ENCODE results near the gene SLC19A1. TPM values are rescaled to one million over a fixed set of nuclear protein-coding genes. Genes with fewer than 3 reads are reported as not detected.

Gene SLC19A1
- total and polyA plus RNA-seq, 3 experiments from 2014 or later, result 7.0 to 66.8 (median 55.7) TPM

GRCh38 chr21:45491623-45492022 is 50.6 kb downstream of the SLC19A1 start:
- Histone ChIP-seq H3K27me3 (ENCODE audit: insufficient read depth, low read length, poor library complexity, severe bottlenecking) (no peaks in the 10 kb centered on the region), H3K27ac (ENCODE audit: low read depth, low read length) (no peak overlapping the region), H3K4me3 (ENCODE audit: low read length) (no peak overlapping the region), H3K36me3 (ENCODE audit: insufficient read depth, low read length) (no peaks in the 10 kb centered on the region), H3K4me1 (ENCODE audit: insufficient read depth, low read length) (peaks cover 4% of the 10 kb centered on the region), H3K9me3 (ENCODE audit: low read length) (no peaks in the 10 kb centered on the region)
- no peak overlapping the region for H3K27ac Mint-ChIP-seq
- H3K4me3 Mint-ChIP-seq, result no peak overlapping the region
- H3K27me3 Mint-ChIP-seq, result no peaks in the 10 kb centered on the region
- H3K4me1 Mint-ChIP-seq, result peaks cover 0 to 3% (median 0%) of the 10 kb centered on the region in 3 donors
- no peaks in the 10 kb centered on the region for H3K9me3 Mint-ChIP-seq
- DNase-seq, result no peak
- ChIA-PET CTCF (no interaction called here), POLR2A (no interaction called here)
- H3K36me3 Mint-ChIP-seq, result no peaks in the 10 kb centered on the region

DNA sequence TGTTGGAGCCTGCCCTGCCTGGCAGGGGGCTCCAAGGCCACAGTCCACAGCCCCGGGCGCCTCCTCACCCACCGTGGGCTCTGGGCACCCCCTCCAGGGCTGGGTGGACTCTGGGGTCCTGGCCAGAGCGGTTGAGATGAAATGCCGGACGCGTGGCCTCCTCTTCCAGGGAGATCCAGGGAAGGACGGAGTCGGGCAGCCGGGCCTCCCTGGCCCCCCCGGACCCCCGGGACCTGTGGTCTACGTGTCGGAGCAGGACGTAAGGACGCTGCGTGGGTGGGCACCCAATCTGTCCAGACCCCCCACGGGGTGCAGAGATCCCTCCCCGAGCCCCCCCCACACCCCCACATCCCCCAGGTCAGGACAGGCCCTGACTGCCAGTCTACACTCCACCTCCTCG is 51.2 kb downstream of the SLC19A1 start:
- no peaks in the 10 kb centered on the region for H3K36me3 Mint-ChIP-seq
- Histone ChIP-seq H3K4me3 (ENCODE audit: low read length) (no peak overlapping the region), H3K27me3 (ENCODE audit: insufficient read depth, low read length, poor library complexity, severe bottlenecking) (no peaks in the 10 kb centered on the region), H3K27ac (ENCODE audit: low read depth, low read length) (no peak overlapping the region), H3K4me1 (ENCODE audit: insufficient read depth, low read length) (peaks cover 4% of the 10 kb centered on the region), H3K36me3 (ENCODE audit: insufficient read depth, low read length) (no peaks in the 10 kb centered on the region), H3K9me3 (ENCODE audit: low read length) (no peaks in the 10 kb centered on the region)
- POLR2A ChIA-PET, result no interaction called here
- no peaks in the 10 kb centered on the region for H3K9me3 Mint-ChIP-seq
- no peak overlapping the region for H3K27ac Mint-ChIP-seq
- CTCF ChIA-PET, result no interaction called here
- H3K27me3 Mint-ChIP-seq, result no peaks in the 10 kb centered on the region
- H3K4me3 Mint-ChIP-seq, result no peak overlapping the region
- no peak for DNase-seq
- H3K4me1 Mint-ChIP-seq, result peaks cover 0 to 3% (median 0%) of the 10 kb centered on the region in 3 donors

DNA sequence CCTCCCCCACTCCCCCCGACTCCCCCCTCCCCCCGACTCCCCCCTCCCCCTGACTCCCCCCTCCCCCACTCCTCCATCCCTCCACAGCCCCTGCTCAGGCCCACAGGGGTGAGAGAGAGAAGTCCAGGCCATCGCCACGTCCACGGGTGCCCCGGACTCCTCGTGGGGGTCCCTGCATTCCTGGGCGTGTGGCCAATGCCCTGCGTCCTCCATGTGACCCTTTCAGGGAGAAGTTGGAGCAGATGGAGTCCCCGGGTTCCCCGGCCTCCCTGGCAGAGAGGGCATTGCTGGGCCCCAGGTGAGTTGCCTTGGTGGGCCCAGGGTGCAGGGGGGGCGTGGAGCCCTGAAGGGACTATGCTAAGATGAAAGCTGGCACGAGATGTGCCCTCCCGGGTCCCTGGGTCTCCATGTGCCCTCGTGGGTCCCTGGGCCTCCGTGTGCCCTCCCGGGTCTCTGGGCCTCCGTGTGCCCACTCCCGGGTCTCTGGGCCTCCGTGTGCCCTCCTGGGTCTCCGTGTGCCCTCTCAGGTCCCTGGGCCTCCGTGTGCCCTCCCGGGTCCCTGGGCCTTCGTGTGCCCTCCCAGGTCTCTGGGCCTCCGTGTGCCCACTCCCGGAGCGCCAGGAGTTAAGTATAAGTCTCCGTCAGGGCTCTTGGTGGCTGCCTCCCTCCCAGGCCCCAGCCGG is 52.0 kb downstream of the SLC19A1 start:
- H3K36me3 ChIP-seq (ENCODE audit: insufficient read depth, low read length), result no peaks in the 10 kb centered on the region
- CTCF ChIA-PET, result no interaction called here

DNA sequence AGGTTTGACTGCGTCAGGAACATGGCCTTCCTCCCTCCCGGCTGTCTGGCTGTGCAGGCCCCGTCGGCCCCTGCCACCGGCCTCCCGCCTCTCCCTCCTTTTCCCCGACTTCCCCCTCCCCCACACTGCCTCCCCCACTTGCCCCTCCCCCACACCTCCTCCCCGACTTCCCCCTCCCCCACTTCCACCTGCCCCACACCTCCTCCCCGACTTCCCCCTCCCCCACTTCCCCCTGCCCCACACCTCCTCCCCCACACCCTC is 52.6 kb downstream of the SLC19A1 start:
- ChIA-PET CTCF (no interaction called here), POLR2A (no interaction called here)
- no peaks in the 10 kb centered on the region for H3K27me3 Mint-ChIP-seq
- H3K4me3 Mint-ChIP-seq, result no peak overlapping the region
- DNase-seq, result no peak
- no peaks in the 10 kb centered on the region for H3K9me3 ChIP-seq (ENCODE audit: low read length)
- no peaks in the 10 kb centered on the region for H3K9me3 Mint-ChIP-seq
- no peak overlapping the region for H3K27ac Mint-ChIP-seq
- H3K4me3 ChIP-seq (ENCODE audit: low read length), result no peak overlapping the region
- peaks cover 4% of the 10 kb centered on the region for H3K4me1 ChIP-seq (ENCODE audit: insufficient read depth, low read length)
- no peak overlapping the region for H3K27ac ChIP-seq (ENCODE audit: low read depth, low read length)
- H3K27me3 ChIP-seq (ENCODE audit: insufficient read depth, low read length, poor library complexity, severe bottlenecking), result no peaks in the 10 kb centered on the region
- H3K4me1 Mint-ChIP-seq, result peaks cover 0 to 3% (median under 1%) of the 10 kb centered on the region in 3 donors
- no peaks in the 10 kb centered on the region for H3K36me3 ChIP-seq (ENCODE audit: insufficient read depth, low read length)
- peaks cover 0 to under 1% (median 0%) of the 10 kb centered on the region in 3 donors for H3K36me3 Mint-ChIP-seq

More for the DNA sequence above, 52.0 kb downstream of the SLC19A1 start:
- Mint-ChIP-seq H3K4me1 (peaks cover 0 to 3% (median 0%) of the 10 kb centered on the region in 3 donors), H3K9me3 (no peaks in the 10 kb centered on the region), H3K4me3 (no peak overlapping the region), H3K36me3 (no peaks in the 10 kb centered on the region), H3K27me3 (no peaks in the 10 kb centered on the region), H3K27ac (no peak overlapping the region)
- no peak overlapping the region for H3K27ac ChIP-seq (ENCODE audit: low read depth, low read length)
- POLR2A ChIA-PET, result no interaction called here
- H3K9me3 ChIP-seq (ENCODE audit: low read length), result no peaks in the 10 kb centered on the region
- H3K27me3 ChIP-seq (ENCODE audit: insufficient read depth, low read length, poor library complexity, severe bottlenecking), result no peaks in the 10 kb centered on the region
- H3K4me1 ChIP-seq (ENCODE audit: insufficient read depth, low read length), result peaks cover 4% of the 10 kb centered on the region
- no peak for DNase-seq
- no peak overlapping the region for H3K4me3 ChIP-seq (ENCODE audit: low read length)

DNA sequence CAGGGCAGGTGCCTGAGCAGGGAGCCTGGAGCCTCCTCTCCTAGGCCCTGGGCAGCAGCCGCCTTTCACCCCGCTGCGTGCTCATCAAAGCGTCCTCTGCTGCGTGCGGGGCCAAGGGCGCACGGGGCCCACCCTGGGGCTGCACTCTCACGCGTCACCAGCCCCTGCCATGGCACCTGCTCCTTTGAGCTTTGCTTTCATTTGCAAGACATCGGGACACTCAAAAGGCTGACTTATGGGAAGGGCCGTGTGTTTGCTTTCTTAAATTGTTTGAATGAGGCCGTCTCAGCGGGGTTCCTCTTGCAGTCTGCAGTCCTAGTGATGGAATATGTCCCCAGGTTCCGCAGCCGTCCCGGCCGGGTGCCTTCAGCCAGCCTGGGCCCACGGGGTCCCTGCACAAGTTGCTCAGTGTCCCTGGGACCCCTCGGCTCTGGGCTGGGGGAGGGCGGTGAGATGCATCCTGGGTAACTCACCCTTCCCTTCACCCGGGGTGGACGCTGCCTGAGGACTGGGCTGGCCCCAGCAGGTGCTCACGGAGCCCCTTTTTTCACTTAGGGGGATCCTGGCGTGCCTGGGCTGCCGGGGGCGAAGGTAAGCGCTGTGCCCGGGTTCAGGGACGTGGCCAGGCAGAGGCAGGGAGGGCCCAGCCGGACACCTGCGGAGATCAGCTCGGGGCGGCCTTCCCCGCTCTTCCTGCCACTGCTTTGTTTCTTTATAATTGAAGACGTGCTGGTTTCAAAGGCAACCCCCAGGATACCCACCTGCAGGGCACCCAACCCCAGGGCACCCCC is 53.1 kb downstream of the SLC19A1 start:
- H3K4me3 Mint-ChIP-seq, result no peak overlapping the region
- peaks cover 0 to 3% (median 0%) of the 10 kb centered on the region in 3 donors for H3K36me3 Mint-ChIP-seq
- Histone ChIP-seq H3K4me1 (ENCODE audit: insufficient read depth, low read length) (peaks cover 4% of the 10 kb centered on the region), H3K36me3 (ENCODE audit: insufficient read depth, low read length) (no peaks in the 10 kb centered on the region), H3K27ac (ENCODE audit: low read depth, low read length) (no peak overlapping the region), H3K4me3 (ENCODE audit: low read length) (no peak overlapping the region), H3K27me3 (ENCODE audit: insufficient read depth, low read length, poor library complexity, severe bottlenecking) (no peaks in the 10 kb centered on the region), H3K9me3 (ENCODE audit: low read length) (no peaks in the 10 kb centered on the region)
- ChIA-PET CTCF (no interaction called here), POLR2A (no interaction called here)
- peaks cover 3 to 8% (median 6%) of the 10 kb centered on the region in 3 donors for H3K4me1 Mint-ChIP-seq
- no peak overlapping the region for H3K27ac Mint-ChIP-seq
- no peaks in the 10 kb centered on the region for H3K27me3 Mint-ChIP-seq
- no peak for DNase-seq
- no peaks in the 10 kb centered on the region for H3K9me3 Mint-ChIP-seq

DNA sequence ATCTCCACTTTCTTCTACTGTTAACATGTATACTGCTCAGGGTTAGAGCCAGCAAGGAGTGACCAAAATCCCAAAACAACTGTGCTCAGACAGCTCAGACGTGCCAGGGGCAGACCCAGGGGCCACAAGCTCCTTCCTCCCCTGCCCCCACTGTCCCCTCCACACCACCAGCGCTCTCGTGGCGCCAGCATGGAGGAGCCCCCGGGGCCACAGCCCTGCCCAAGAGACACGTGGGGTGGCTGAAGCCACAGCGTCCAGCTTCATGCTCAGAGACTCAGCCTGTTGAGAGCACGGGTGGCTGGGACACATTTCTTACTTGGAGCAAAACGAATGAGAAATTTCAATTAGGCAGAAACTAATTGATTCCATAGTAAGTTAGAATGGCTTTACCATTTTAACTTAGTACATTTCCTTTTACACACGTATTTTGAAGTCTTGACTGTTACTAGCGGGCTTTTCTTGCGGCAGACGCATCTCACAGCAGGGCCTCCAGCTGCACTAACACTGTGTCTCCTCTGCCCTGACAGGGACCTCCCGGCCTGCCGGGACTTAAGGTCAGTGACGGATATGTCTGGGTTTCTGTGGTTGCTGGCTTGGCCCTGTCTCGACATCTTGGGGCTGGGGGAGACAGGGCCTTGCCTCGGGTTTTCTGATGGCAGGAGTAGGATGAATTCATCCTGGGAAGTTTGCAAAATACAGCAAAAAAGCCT is 54.2 kb downstream of the SLC19A1 start:
- POLR2A ChIA-PET, result no interaction called here
- Mint-ChIP-seq H3K4me1 (peaks cover 9 to 17% (median 17%) of the 10 kb centered on the region in 3 donors), H3K27ac (peak overlapping the region in 1 of 8 donors; percentile 19), H3K27me3 (no peaks in the 10 kb centered on the region), H3K9me3 (no peaks in the 10 kb centered on the region), H3K36me3 (peaks cover 0 to 3% (median 0%) of the 10 kb centered on the region in 3 donors), H3K4me3 (no peak overlapping the region)
- Histone ChIP-seq H3K36me3 (ENCODE audit: insufficient read depth, low read length) (no peaks in the 10 kb centered on the region), H3K4me1 (ENCODE audit: insufficient read depth, low read length) (peaks cover 4% of the 10 kb centered on the region), H3K9me3 (ENCODE audit: low read length) (no peaks in the 10 kb centered on the region), H3K4me3 (ENCODE audit: low read length) (no peak overlapping the region), H3K27me3 (ENCODE audit: insufficient read depth, low read length, poor library complexity, severe bottlenecking) (no peaks in the 10 kb centered on the region), H3K27ac (ENCODE audit: low read depth, low read length) (no peak overlapping the region)
- no peak for DNase-seq
- CTCF ChIA-PET, result no interaction called here

DNA sequence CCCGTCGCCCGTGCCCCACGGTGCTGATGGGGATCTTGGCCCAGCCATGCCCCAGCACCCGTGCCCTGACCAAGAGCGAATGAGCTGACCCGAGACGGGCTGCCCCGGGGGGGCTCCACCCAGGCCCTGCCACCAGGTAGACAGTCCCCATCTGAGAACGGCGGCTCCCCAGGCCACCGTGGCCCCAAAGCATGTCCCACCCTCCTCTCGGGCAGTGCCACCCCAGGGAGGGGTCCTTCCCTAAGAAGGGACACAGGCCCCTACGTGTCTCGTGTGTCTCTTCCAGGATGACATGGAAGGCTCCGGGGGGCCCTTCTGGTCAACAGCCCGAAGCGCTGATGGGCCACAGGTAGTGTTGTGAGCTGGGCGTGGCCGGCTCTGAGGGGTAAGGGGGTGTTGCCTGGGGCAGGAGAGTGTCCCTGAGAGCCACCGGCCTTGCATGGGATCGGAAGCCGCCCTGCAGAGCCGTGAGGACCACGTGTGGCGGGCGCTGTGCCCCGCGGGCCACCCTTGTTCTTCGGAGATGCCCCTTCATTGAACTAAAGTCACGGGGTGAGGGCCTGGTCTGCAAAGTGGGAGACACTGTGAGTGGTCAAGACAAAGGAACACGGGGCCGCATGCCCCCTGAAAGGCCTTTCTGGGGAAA is 55.0 kb downstream of the SLC19A1 start:
- H3K4me1 ChIP-seq (ENCODE audit: insufficient read depth, low read length), result peaks cover 11% of the 10 kb centered on the region
- Mint-ChIP-seq H3K27me3 (no peaks in the 10 kb centered on the region), H3K4me1 (peaks cover 13 to 24% (median 24%) of the 10 kb centered on the region in 3 donors), H3K4me3 (no peak overlapping the region), H3K36me3 (peaks cover 0 to 3% (median 0%) of the 10 kb centered on the region in 3 donors), H3K27ac (no peak overlapping the region), H3K9me3 (no peaks in the 10 kb centered on the region)
- POLR2A ChIA-PET, result no interaction called here
- H3K9me3 ChIP-seq (ENCODE audit: low read length), result no peaks in the 10 kb centered on the region
- no peak overlapping the region for H3K27ac ChIP-seq (ENCODE audit: low read depth, low read length)
- CTCF ChIA-PET, result no interaction called here
- H3K36me3 ChIP-seq (ENCODE audit: insufficient read depth, low read length), result no peaks in the 10 kb centered on the region
- no peak for DNase-seq
- no peak overlapping the region for H3K4me3 ChIP-seq (ENCODE audit: low read length)
- no peaks in the 10 kb centered on the region for H3K27me3 ChIP-seq (ENCODE audit: insufficient read depth, low read length, poor library complexity, severe bottlenecking)

All from CD8-positive, alpha-beta memory T cell (primary cell).